RWPE2 (cell line): ENCODE measurements around the gene CDC25A.
"Not testable (repeated sequence)": the region's sequence is repeated elsewhere in the genome, so short reads cannot be mapped to it uniquely, and the experiment has no call there.

Source experiments
- ATAC-seq: fragments of 200-7000 bp; cut with Tn5 transposase; 3 replicates; pipeline ENCODE4 v1.9.1; 2021; ENCODE audit warnings: low read depth
- DNase-seq: peaks from one replicate; pipeline ENCODE4 v3.0.0-alpha.2; 2020; ENCODE audit warnings: low spot score
- H3K27ac ChIP-seq: fragments of 450-650 bp; 2 replicates; pipeline ENCODE4 v1.5.1; 2017; ENCODE audit warnings: mild to moderate bottlenecking; ENCODE audit not compliant: poor library complexity, severe bottlenecking
- H3K27me3 ChIP-seq: fragments of 250-450 bp; sonication (Bioruptor Pico); 2 replicates; pipeline ENCODE4 v1.5.1; 2021; ENCODE audit warnings: mild to moderate bottlenecking, moderate library complexity; ENCODE audit not compliant: insufficient read depth, poor library complexity, severe bottlenecking
- H3K36me3 ChIP-seq: fragments of 250-450 bp; sonication (Bioruptor Pico); 2 replicates; pipeline ENCODE4 v1.5.1; 2020; ENCODE audit warnings: low read depth, mild to moderate bottlenecking, moderate library complexity
- H3K4me1 ChIP-seq: fragments of 250-450 bp; sonication (Bioruptor Pico); 2 replicates; pipeline ENCODE4 v1.5.1; 2021; ENCODE audit warnings: mild to moderate bottlenecking, moderate library complexity; ENCODE audit not compliant: insufficient read depth, poor library complexity, severe bottlenecking
- H3K4me3 ChIP-seq: fragments of 250-450 bp; sonication (Bioruptor Pico); 2 replicates; pipeline ENCODE4 v1.5.1; 2021; ENCODE audit warnings: mild to moderate bottlenecking, moderate library complexity; ENCODE audit not compliant: severe bottlenecking
- H3K9me3 ChIP-seq: fragments of 250-450 bp; sonication (Bioruptor Pico); 2 replicates; pipeline ENCODE4 v1.5.1; 2021; ENCODE audit warnings: mild to moderate bottlenecking, moderate library complexity; ENCODE audit not compliant: severe bottlenecking
- TF ChIP-seq, protein P1 (sequence below): fragments of 450-650 bp; IDR thresholded peaks from one replicate; pipeline ENCODE4 v1.5.1; 2017; ENCODE audit warnings: mild to moderate bottlenecking, moderate library complexity; ENCODE audit not compliant: poor library complexity, severe bottlenecking

The CDC25A gene

GRCh38 chr3:48112813-48113212, 75.4 kb downstream of the CDC25A start:
- no peak overlapping the region for H3K4me3 ChIP-seq
- H3K36me3 ChIP-seq, result no peaks in the 10 kb centered on the region
- no peak for ATAC-seq
- no peaks in the 10 kb centered on the region for H3K4me1 ChIP-seq
- TF ChIP-seq, protein P1, sequence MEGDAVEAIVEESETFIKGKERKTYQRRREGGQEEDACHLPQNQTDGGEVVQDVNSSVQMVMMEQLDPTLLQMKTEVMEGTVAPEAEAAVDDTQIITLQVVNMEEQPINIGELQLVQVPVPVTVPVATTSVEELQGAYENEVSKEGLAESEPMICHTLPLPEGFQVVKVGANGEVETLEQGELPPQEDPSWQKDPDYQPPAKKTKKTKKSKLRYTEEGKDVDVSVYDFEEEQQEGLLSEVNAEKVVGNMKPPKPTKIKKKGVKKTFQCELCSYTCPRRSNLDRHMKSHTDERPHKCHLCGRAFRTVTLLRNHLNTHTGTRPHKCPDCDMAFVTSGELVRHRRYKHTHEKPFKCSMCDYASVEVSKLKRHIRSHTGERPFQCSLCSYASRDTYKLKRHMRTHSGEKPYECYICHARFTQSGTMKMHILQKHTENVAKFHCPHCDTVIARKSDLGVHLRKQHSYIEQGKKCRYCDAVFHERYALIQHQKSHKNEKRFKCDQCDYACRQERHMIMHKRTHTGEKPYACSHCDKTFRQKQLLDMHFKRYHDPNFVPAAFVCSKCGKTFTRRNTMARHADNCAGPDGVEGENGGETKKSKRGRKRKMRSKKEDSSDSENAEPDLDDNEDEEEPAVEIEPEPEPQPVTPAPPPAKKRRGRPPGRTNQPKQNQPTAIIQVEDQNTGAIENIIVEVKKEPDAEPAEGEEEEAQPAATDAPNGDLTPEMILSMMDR, result no peak
- H3K27ac ChIP-seq, result no peak overlapping the region
- DNase-seq, result no peak
- no peaks in the 10 kb centered on the region for H3K27me3 ChIP-seq
- peaks cover 3% of the 10 kb centered on the region for H3K9me3 ChIP-seq

DNA sequence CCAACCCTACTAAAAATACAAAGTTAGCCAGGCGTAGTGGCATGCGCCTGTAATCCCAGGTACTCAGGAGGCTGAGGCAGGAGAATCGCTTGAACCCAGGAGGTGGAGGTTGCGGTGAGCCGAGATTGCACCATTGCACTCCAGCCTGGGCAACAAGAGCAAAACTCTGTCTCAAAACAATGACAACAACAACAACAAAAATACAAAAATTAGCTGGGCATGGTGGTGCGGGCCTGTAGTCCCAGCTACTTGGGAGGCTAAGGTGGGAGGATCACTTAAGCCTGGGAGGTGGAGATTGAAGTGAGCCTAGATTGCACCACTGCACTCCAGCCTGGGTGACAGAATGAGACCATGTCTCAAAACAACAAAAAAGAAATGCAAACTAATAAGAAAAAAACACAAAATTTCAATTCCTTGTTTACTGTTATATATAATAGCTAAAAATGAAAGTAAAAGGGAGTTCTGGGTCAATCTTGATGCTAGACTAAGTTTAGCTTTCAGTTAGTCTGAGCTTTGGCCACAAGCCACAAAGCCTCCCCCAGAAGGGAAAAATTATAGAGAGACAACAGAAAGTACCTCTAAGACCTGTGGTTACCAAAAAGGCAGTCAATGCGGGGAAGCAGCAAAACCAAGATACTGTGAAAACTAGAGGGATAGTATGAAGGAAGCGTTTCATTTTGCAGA, 76.0 kb downstream of the CDC25A start:
- not testable (repeated sequence) for H3K36me3 ChIP-seq, H3K27me3 ChIP-seq

DNA sequence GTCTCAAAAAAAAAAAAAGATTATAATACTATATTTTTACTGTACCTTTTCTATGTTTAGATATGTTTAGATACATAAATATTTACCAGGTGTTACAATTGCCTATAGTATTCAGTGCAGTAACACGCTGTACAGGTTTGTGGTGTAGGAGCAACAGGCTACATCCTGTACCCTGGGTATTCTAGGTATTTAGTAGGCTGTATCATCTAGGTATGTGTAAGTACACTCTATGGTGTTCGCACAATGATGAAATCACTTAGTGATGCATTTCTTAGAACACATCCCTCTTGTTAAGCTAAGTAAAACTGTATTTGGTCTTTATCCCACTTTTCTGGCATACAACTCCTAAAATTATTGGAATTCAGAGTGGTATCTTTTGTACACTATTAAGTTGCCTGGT, 77.8 kb downstream of the CDC25A start:
- no peak for DNase-seq
- Histone ChIP-seq H3K9me3 (peaks cover 3% of the 10 kb centered on the region), H3K4me1 (no peaks in the 10 kb centered on the region), H3K36me3 (no peaks in the 10 kb centered on the region), H3K27me3 (no peaks in the 10 kb centered on the region), H3K27ac (no peak overlapping the region), H3K4me3 (no peak overlapping the region)
- TF ChIP-seq, protein P1, result no peak
- ATAC-seq, result peak; percentile 53; the same call in 2 of the 3 replicates

More for the DNA sequence above, 76.0 kb downstream of the CDC25A start:
- H3K4me1 ChIP-seq, H3K27ac ChIP-seq, H3K9me3 ChIP-seq, DNase-seq, H3K4me3 ChIP-seq, ATAC-seq: not testable (repeated sequence)

- H3K36me3 ChIP-seq, result no peaks in the 10 kb centered on the region
- no peak overlapping the region for H3K27ac ChIP-seq
- no peak overlapping the region for H3K4me3 ChIP-seq
- TF ChIP-seq, protein P1, result no peak
- no peaks in the 10 kb centered on the region for H3K4me1 ChIP-seq
- ATAC-seq (no peak), DNase-seq (no peak)
- H3K27me3 ChIP-seq, result no peaks in the 10 kb centered on the region
- H3K9me3 ChIP-seq, result peaks cover 3% of the 10 kb centered on the region
Observed at GRCh38 chr3:48107227-48107626, 81.0 kb downstream of the CDC25A start.
